MM.1S (cell line): ENCODE data around the gene FAM72C.
"Not testable (repeated sequence)": the region's sequence is repeated elsewhere in the genome, so short reads cannot be mapped to it uniquely, and the experiment has no call there.

Experiments
- DNase-seq: peaks from one replicate; pipeline ENCODE4 v3.0.0-alpha.2; 2015
- H2AFZ ChIP-seq: fragments of 300-600 bp; sonication (generic); 2 replicates; pipeline ENCODE4 v1.6.0; 2016; ENCODE audit warnings: antibody characterized with exemption, low read length
- H3F3A ChIP-seq: fragments of 300-600 bp; sonication (generic); 2 replicates; pipeline ENCODE4 v1.6.1; 2016; ENCODE audit warnings: mild to moderate bottlenecking, antibody characterized with exemption, low read length, moderate library complexity, mixed read lengths; ENCODE audit not compliant: insufficient read depth
- H3K27ac ChIP-seq: fragments of 300-600 bp; sonication (generic); 2 replicates; pipeline ENCODE4 v1.5.1; 2016; ENCODE audit warnings: mild to moderate bottlenecking, low read length
- H3K27me3 ChIP-seq: fragments of 300-600 bp; sonication (generic); replicated peaks from 2 replicates; pipeline ENCODE4 v1.6.0; 2016; ENCODE audit warnings: low read length; ENCODE audit not compliant: insufficient read depth
- H3K36me3 ChIP-seq: fragments of 300-600 bp; sonication (generic); replicated peaks from 2 replicates; pipeline ENCODE4 v1.6.1; 2016; ENCODE audit warnings: mild to moderate bottlenecking, low read length, mixed read lengths; ENCODE audit not compliant: insufficient read depth
- H3K4me1 ChIP-seq: fragments of 300-600 bp; sonication (generic); 2 replicates; pipeline ENCODE4 v1.6.1; 2016; ENCODE audit warnings: low read length, mixed read lengths
- H3K4me2 ChIP-seq: fragments of 300-600 bp; sonication (generic); 2 replicates; pipeline ENCODE4 v1.6.0; 2016; ENCODE audit warnings: low read depth, low read length
- H3K4me3 ChIP-seq: fragments of 300-600 bp; sonication (generic); 2 replicates; pipeline ENCODE4 v1.5.1; 2016; ENCODE audit warnings: low read length, mixed read lengths
- H3K79me2 ChIP-seq: fragments of 300-600 bp; sonication (generic); 2 replicates; pipeline ENCODE4 v1.6.1; 2016; ENCODE audit warnings: mixed run types, low read length, mixed read lengths
- H3K9ac ChIP-seq: fragments of 300-600 bp; sonication (generic); 2 replicates; pipeline ENCODE4 v1.6.1; 2016; ENCODE audit warnings: low read length, mixed read lengths
- H3K9me2 ChIP-seq: fragments of 300-600 bp; sonication (generic); replicated peaks from 2 replicates; pipeline ENCODE4 v1.6.1; 2016; ENCODE audit warnings: mild to moderate bottlenecking, low read length, mixed read lengths; ENCODE audit not compliant: insufficient read depth
- H3K9me3 ChIP-seq: fragments of 300-600 bp; sonication (generic); replicated peaks from 2 replicates; pipeline ENCODE4 v1.6.1; 2016; ENCODE audit warnings: mild to moderate bottlenecking, low read length, mixed read lengths; ENCODE audit not compliant: insufficient read depth
- H4K20me1 ChIP-seq: fragments of 300-600 bp; sonication (generic); 2 replicates; pipeline ENCODE4 v1.6.1; 2016; ENCODE audit warnings: mild to moderate bottlenecking, low read length, moderate library complexity, mixed read lengths; ENCODE audit not compliant: insufficient read depth

The FAM72C gene

DNA sequence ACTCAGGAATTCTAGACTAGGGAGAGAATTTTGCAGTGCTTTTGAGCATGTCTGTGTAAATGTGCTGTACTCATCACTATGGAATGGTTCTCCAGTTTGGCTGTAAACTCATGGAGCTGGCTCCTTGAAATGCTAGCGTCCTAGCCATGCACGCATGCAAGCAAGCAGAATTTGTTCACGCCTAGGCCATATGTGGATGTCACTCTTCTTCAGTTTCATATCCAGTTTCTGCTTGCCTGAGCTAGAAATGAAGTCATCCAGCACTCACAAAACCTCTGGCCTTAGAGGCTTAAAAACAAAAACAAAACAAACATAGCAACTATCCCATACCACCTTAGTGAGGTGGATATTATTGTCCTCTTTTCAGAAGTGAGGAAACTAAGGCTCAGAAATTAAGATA lies 37.6 kb upstream of the FAM72C start:
- not testable (repeated sequence) for H3K9me3 ChIP-seq, H3K4me1 ChIP-seq, H2AFZ ChIP-seq, H3F3A ChIP-seq, H3K4me2 ChIP-seq, H4K20me1 ChIP-seq, H3K79me2 ChIP-seq, H3K9ac ChIP-seq, DNase-seq, H3K36me3 ChIP-seq, H3K4me3 ChIP-seq, H3K9me2 ChIP-seq, H3K27me3 ChIP-seq
- peak overlapping the region; percentile 41; the same call in 1 of the 2 replicates for H3K27ac ChIP-seq

DNA sequence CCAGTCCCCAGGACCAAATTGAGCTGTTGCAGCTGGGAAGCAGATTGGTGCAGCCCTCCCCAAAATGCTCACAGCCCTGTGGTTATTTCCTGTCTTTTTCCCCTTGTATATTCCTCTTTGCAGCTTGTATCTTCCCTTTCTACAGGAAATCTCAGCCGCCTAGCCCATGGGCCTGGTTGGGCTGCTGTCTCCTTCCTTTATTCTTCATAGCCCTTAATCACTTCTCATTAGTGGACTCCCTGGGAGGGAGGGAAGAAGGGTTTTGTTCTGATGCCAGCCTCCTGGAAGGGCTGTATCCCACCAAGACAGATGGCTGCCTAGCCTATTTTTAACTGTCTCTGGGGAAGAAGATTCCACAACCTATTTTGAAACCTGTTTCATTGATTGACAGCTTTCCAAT lies 32.5 kb upstream of the FAM72C start:
- not testable (repeated sequence) for H3K4me3 ChIP-seq, H3K27ac ChIP-seq, H3K9ac ChIP-seq, H2AFZ ChIP-seq, H3K4me1 ChIP-seq, H3K36me3 ChIP-seq, H3K4me2 ChIP-seq, H3K79me2 ChIP-seq, H3F3A ChIP-seq, H3K27me3 ChIP-seq, H4K20me1 ChIP-seq, DNase-seq, H3K9me3 ChIP-seq, H3K9me2 ChIP-seq

DNA sequence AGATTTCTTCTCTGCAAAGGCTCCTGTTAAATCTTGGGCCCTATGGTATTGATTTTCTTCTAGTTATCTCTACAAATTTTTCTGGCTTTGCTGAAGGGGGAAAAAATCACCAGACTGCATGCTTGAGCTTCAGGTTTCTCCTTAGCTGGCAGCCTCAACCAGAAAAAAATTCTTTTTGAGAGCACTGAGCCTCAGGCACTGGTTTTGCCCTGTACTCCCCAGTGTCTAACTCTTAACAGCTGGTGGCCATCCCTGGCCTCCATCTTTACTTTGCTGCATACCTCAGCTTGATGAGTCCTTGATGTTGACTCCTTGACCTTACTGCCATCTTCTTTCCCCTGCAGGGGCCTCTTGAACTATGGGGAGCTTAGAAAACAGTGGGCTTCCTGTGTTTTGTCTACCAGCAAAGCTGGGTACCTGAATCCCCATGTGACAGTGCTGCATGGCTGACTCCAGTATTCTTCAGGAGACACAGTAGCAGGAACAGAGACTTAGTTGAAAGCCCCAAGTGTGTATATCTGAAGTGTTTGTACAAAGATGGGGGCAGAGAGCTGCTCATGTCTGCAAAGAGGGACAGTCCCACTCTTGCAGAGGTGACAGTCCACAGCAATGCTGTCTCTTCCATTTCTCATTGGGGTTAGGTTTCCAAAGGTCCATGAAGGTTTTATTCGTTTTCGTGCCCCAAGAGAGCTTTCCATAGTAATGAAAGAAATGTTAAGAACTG lies 31.7 kb upstream of the FAM72C start:
- not testable (repeated sequence) for H3F3A ChIP-seq, H4K20me1 ChIP-seq, H3K9me2 ChIP-seq, H3K36me3 ChIP-seq, H3K27me3 ChIP-seq, H3K4me2 ChIP-seq, H3K9me3 ChIP-seq, H2AFZ ChIP-seq, H3K4me3 ChIP-seq, H3K4me1 ChIP-seq, H3K27ac ChIP-seq, DNase-seq, H3K9ac ChIP-seq, H3K79me2 ChIP-seq

DNA sequence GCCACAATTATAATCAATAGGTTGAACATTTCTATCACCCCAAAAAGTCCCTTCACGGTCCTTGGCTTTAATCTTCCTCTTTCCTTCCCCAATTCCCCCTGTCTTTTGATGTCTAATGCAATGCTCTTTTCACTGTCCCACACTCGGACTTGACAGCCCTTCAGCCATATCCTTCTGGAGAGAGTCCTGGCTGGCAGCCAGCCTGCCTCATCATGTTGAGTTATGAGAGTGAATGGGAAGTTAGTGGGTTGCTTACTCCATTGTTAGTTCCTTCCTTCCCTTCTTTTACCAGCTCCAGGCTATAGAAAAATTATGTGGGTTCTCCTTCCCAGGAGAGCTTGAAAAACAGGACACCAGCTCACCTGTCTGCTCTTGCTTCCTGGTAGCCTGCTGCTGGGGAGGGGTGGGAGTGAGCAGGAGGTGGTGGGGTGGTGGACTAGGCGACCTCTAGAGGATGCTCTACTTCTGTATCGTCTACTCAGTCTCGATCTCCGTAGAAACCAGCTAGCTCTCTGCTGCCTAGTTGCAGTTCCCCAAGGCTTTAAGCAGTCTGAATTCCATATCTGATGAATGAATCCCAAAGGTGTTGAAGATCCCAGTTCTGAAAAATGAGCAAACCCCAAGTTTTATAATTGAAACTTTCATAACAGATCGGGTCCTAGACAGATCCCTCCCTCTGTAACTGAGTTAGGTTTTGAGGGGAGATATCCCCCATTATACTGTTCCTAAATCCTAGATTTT lies 30.5 kb upstream of the FAM72C start:
- H4K20me1 ChIP-seq, H3K27me3 ChIP-seq, H3K4me3 ChIP-seq, H3K4me2 ChIP-seq, H3K4me1 ChIP-seq, DNase-seq, H3K9me2 ChIP-seq, H3K79me2 ChIP-seq, H2AFZ ChIP-seq, H3K9ac ChIP-seq, H3K36me3 ChIP-seq, H3K27ac ChIP-seq, H3K9me3 ChIP-seq, H3F3A ChIP-seq: not testable (repeated sequence)

DNA sequence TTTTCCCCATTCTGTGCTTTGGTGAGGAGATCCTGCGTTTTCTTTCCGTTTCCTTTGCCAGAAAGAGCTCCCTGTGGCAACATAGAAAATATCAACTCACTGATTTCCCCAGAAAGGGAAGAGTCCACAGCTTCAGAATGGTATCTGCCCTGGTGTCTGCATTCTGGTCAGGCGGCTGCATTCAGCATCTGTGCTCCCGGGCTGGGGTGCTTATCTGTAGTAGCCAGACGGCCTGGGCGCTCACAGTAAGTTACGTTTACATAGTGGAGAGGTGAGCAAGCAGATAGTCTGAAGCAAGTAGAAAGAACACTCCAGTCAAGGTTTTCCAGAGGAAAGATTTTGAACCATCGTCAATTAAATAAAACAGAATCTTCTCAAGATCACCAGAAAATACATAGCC lies 29.3 kb upstream of the FAM72C start:
- H3F3A ChIP-seq, H3K27me3 ChIP-seq, H3K9me3 ChIP-seq, H3K27ac ChIP-seq, H3K4me3 ChIP-seq, H4K20me1 ChIP-seq, H3K36me3 ChIP-seq, H3K9ac ChIP-seq, H3K4me1 ChIP-seq, H2AFZ ChIP-seq, H3K4me2 ChIP-seq, H3K9me2 ChIP-seq, DNase-seq, H3K79me2 ChIP-seq: not testable (repeated sequence)

DNA sequence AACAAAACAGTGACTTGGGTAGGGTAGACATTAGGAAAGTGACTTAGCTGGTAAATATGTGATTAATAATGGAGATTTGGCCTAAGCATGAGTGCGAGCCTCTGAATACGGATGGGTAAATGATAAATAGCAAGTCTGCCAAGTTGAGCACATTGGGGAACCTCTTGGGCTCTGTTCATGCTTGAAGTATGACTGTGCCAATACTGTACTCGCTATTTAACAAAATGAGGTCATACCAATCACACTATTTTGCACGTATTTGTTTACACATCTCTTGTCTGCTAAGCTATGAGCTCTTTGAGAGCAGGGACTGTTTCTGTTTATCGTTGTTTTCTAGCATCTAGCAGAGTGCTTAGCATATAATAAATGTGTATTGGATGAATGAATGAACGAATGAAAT lies 24.2 kb upstream of the FAM72C start:
- H3F3A ChIP-seq, H3K9ac ChIP-seq, H3K27me3 ChIP-seq, H3K4me1 ChIP-seq, H3K9me3 ChIP-seq, H3K27ac ChIP-seq, DNase-seq, H3K4me3 ChIP-seq, H3K9me2 ChIP-seq, H3K36me3 ChIP-seq, H3K4me2 ChIP-seq, H2AFZ ChIP-seq, H4K20me1 ChIP-seq, H3K79me2 ChIP-seq: not testable (repeated sequence)

DNA sequence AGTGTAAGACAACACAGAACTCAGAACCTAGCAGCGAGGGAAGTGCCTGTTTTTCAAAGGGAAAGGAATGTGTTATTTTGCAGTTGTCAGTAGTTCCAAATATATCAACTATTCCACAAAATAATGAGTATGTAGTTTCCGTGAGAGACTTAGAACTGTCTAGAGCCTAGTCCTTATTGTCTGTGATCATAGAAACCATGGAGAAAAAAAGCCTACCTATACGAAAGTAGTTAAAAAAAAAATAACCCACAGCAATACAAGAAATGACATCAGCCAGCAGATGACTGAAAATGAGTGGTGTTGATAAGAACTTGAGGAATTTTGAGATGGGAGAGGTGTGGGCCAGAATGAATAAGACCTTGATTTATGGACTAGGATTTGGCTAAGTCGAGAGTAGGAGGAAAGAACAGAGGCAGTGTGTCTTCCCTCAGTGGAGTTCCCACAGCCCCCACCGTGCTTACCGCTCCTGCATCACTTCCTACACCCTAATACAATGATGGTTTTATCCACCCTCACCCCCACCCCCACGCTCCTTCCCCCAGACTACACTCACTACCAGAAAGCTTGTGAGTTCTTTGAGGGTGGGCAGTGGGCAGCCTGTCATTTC lies 21.6 kb upstream of the FAM72C start:
- not testable (repeated sequence) for H3K36me3 ChIP-seq, H3K9me3 ChIP-seq, H3K9ac ChIP-seq, H3K27me3 ChIP-seq, DNase-seq, H3K27ac ChIP-seq, H3F3A ChIP-seq, H3K4me3 ChIP-seq, H3K9me2 ChIP-seq, H3K79me2 ChIP-seq, H3K4me1 ChIP-seq, H2AFZ ChIP-seq, H4K20me1 ChIP-seq, H3K4me2 ChIP-seq

DNA sequence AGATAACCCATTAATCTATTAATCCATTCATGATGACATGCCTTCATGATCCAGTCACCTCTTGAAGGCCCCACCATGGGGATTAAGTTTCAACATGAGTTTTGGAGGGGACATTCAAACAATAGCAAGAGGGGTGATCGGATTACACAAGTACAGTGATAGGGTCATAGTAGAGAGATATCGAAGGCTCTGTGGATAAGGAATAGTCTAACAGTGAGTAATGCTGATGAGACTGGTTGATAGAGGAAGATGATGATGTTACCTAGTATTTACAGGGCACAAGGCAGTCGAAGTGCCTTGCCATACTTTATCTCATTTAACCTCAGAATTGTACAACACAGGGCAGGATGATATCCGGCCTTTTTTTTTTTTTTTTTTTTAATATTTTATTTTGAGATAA lies 18.9 kb upstream of the FAM72C start:
- not testable (repeated sequence) for H3K27ac ChIP-seq, H3K9me2 ChIP-seq, H3F3A ChIP-seq, H3K9ac ChIP-seq, H2AFZ ChIP-seq, DNase-seq, H4K20me1 ChIP-seq, H3K27me3 ChIP-seq, H3K4me3 ChIP-seq, H3K79me2 ChIP-seq, H3K4me2 ChIP-seq, H3K4me1 ChIP-seq, H3K36me3 ChIP-seq, H3K9me3 ChIP-seq
